ENCODE data around the gene B4GALNT1. TPM values are rescaled to one million over a fixed set of nuclear protein-coding genes. Genes with fewer than 3 reads are reported as not detected.
A peak's percentile ranks its signal among the peaks of the same experiment; 100 is the strongest.

Gene B4GALNT1
- total RNA-seq, 1 donor from 2014 or later, result 2.2 TPM

DNA sequence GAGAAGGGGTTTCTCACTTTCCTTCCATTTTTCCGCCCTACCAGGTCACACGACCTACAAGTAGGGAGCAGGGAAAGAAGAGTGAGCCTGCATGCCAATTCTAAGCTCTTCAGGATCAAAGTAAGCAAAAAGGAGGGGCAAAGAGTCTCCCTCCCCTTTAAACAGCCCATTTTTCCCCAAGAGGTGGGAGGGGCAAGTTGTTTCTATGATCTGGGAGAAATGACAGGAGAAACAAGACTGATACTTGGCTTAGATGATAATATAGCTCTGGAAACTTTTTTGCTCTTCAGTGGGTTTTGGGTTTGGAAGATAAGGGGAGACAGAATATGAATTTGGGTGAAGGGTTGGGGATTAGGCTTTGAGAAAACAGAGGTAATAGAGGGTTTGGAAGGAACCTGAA, 26.6 kb downstream of the B4GALNT1 start:
- Histone ChIP-seq H3K4me3 (ENCODE audit: low read depth, low read length) (no peak overlapping the region), H3K36me3 (ENCODE audit: control insufficient read depth, insufficient read depth, low read length) (no peaks in the 10 kb centered on the region), H3K27me3 (ENCODE audit: control insufficient read depth, insufficient read depth, low read length) (peaks cover 12% of the 10 kb centered on the region)
- no peak for TF ChIP-seq CTCF (IDR thresholded peaks at IDR 0.05; ENCODE audit: insufficient read depth, low read length, poor library complexity, severe bottlenecking)
- no peak for DNase-seq (ENCODE audit: low read depth)

DNA sequence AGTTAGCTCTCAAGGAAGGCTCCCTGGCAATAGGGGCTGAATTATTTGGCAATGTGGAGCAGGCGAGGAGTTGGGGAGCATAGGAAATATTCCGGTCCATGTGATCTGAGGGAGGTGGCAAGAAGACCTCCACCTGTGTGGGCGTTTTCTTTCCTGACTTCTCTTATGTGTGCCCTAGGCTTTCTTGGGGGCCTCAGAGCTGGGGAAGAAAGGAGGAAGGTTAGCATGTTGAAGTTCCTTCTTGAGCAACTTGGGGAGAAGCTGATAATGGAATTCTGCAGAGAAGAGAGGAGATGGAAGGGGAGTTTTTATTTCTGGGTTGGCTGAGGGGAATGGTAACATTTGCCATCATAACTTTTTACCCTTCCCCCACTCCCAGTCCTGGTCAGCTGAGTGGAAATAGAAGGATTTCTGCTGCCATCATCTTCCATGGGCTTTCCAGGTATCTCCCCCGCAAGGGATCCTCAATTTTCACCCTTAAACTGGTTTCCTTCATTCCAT, 27.1 kb downstream of the B4GALNT1 start:
- H3K27me3 ChIP-seq (ENCODE audit: control insufficient read depth, insufficient read depth, low read length), result peaks cover 6% of the 10 kb centered on the region
- H3K36me3 ChIP-seq (ENCODE audit: control insufficient read depth, insufficient read depth, low read length), result no peaks in the 10 kb centered on the region
- no peak for TF ChIP-seq CTCF (IDR thresholded peaks at IDR 0.05; ENCODE audit: insufficient read depth, low read length, poor library complexity, severe bottlenecking)
- no peak overlapping the region for H3K4me3 ChIP-seq (ENCODE audit: low read depth, low read length)
- no peak for DNase-seq (ENCODE audit: low read depth)

DNA sequence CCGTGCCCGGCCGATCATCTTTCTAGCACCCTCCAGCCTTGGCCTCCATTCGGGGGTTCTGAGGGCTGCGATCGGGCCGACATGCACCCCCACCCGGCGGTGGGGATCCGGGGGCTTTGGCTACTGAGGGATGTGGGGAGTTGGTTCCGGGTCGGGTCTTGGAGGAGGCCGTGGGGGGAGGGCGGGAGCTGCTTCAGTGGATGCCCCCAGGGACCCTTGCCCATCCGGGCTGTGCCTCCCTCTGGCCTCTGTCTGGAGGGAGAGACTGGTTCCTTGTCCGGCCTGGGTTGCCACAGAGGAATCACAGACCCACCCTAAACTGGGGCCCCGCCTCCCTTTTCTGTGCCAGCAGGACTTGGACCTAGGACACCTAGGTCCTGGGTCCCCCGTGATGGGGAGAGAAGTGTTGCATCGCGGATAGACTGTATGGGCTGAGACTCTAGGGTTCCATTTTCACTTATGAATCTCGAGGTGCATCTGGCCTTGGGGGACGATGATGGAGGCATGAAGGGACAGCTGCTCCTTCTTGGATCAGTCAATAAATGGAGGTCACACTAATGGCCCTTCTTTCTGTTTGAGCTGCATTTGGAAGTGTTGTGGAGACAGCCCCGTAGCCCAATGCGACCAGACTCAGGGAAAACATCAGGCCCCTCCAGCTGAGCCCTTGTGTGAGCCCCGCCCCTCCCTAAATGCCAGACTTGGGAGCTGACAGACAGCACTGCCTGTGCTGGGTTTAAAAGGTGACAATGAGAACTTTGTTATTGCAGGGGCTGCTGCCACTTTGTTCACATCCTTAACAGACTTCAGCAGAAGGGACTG, 27.8 kb downstream of the B4GALNT1 start:
- DNase-seq (ENCODE audit: low read depth), result no peak
- Histone ChIP-seq H3K27me3 (ENCODE audit: control insufficient read depth, insufficient read depth, low read length) (no peaks in the 10 kb centered on the region), H3K4me3 (ENCODE audit: low read depth, low read length) (peak overlapping the region; percentile 66), H3K36me3 (ENCODE audit: control insufficient read depth, insufficient read depth, low read length) (no peaks in the 10 kb centered on the region)
- TF ChIP-seq CTCF (IDR thresholded peaks at IDR 0.05; ENCODE audit: insufficient read depth, low read length, poor library complexity, severe bottlenecking), result no peak

GRCh38 chr12:57604454-57604991, 28.5 kb downstream of the B4GALNT1 start, which contains the start of gene DTX3:
Gene DTX3, plus strand, starts transcription at chr12:57604824. Its CDS starts 1,694 bp downstream, at chr12:57606518.
- no peak for TF ChIP-seq CTCF (IDR thresholded peaks at IDR 0.05; ENCODE audit: insufficient read depth, low read length, poor library complexity, severe bottlenecking)
- Histone ChIP-seq H3K4me3 (ENCODE audit: low read depth, low read length) (peak within 1 kb of the TSS; percentile 66), H3K36me3 (ENCODE audit: control insufficient read depth, insufficient read depth, low read length) (no peaks in the 10 kb centered on the region), H3K27me3 (ENCODE audit: control insufficient read depth, insufficient read depth, low read length) (no peaks in the 10 kb centered on the region)
- no peak for DNase-seq (ENCODE audit: low read depth)

GRCh38 chr12:57603815-57604453, 29.1 kb downstream of the B4GALNT1 start:
- H3K4me3 ChIP-seq (ENCODE audit: low read depth, low read length), result peak overlapping the region; percentile 66
- no peak for DNase-seq (ENCODE audit: low read depth)
- TF ChIP-seq CTCF (IDR thresholded peaks at IDR 0.05; ENCODE audit: insufficient read depth, low read length, poor library complexity, severe bottlenecking), result no peak
- H3K36me3 ChIP-seq (ENCODE audit: control insufficient read depth, insufficient read depth, low read length), result no peaks in the 10 kb centered on the region
- no peaks in the 10 kb centered on the region for H3K27me3 ChIP-seq (ENCODE audit: control insufficient read depth, insufficient read depth, low read length)
